K562 (cell line): ENCODE data around the gene HEMGN. TPM values are rescaled to one million over a fixed set of nuclear protein-coding genes. Genes with fewer than 3 reads are reported as not detected.

Experiments used
- ATAC-seq: fragments of 200-7000 bp; cut with Tn5 transposase; 3 replicates; pipeline ENCODE4 v1.9.1; 2020; ENCODE audit warnings: moderate library complexity
- BruUV-seq: library from RNA; stranded (reverse); fragments of 400-500 nt; replicated peaks from 2 replicates; lab custom pipeline; 2021; lab: Mats Ljungman, UMichigan
- CTCF ChIA-PET: fragments of 300-600 bp; formaldehyde crosslinking; extraction: SDS; loops from one replicate; lab custom pipeline; 2021; ENCODE audit warnings: low intra/inter-chr PET ratio; lab: Yijun Ruan, JAX
- POLR2A ChIA-PET: fragments of 300-600, 350-650 bp; sonication (Branson Sonifier 250); formaldehyde crosslinking; extraction: SDS; loops from one replicate; lab custom pipeline; 2021; ENCODE audit warnings: antibody characterized with exemption, inconsistent platforms; lab: Yijun Ruan, JAX
- DNase-seq, 4 experiments: peaks; one replicate each; pipeline versions ENCODE4 v3.0.0 to v3.0.0-alpha.2; 2011 to 2018; ENCODE audit warnings: low spot score in 3 of 4, mixed read lengths in 3 of 4; ENCODE audit errors: extremely low read depth in 1 of 4
- FAIRE-seq: peaks from 2 replicates; lab custom pipeline; 2011; peaks lifted over from hg19 to GRCh38; lab: Jason Lieb, UNC
- H2AFZ ChIP-seq: 2 replicates; pipeline ENCODE4 v1.6.0; 2011; ENCODE audit warnings: low read depth, low read length, control low read depth, inconsistent platforms
- H3K27ac ChIP-seq: fragments of 200-600 bp; 3 replicates; pipeline ENCODE4 v1.8.0; 2011; ENCODE audit warnings: low read depth, mild to moderate bottlenecking, control low read depth, inconsistent platforms, low read length, moderate library complexity, mixed read lengths; ENCODE audit errors: extremely low read depth
- H3K27me3 ChIP-seq, 2 experiments: fragments of 300-600 bp in 1 of 2; 2 replicates in 1 of 2; 3 replicates in 1 of 2; pipeline versions ENCODE4 v1.6.0 to v1.8.0; 2011; ENCODE audit warnings: inconsistent platforms in 2 of 2, low read length in 2 of 2, mild to moderate bottlenecking in 1 of 2, mixed read lengths in 1 of 2, moderate library complexity in 1 of 2; ENCODE audit not compliant: control insufficient read depth in 2 of 2, insufficient read depth in 2 of 2
- H3K36me3 ChIP-seq: fragments of 300-600 bp; 3 replicates; pipeline ENCODE4 v1.8.0; 2011; ENCODE audit warnings: mild to moderate bottlenecking, low read length, inconsistent platforms; ENCODE audit not compliant: control insufficient read depth, insufficient read depth
- H3K4me1 ChIP-seq, 2 experiments: fragments of 200-600 bp in 1 of 2; replicated peaks in 1 of 2; 2 replicates in 1 of 2; 3 replicates in 1 of 2; pipeline versions ENCODE4 v1.5.1 to v1.8.0; 2011; ENCODE audit warnings: inconsistent platforms in 2 of 2, low read length in 2 of 2, mild to moderate bottlenecking in 1 of 2, mixed read lengths in 1 of 2, moderate library complexity in 1 of 2; ENCODE audit not compliant: control insufficient read depth in 2 of 2, insufficient read depth in 2 of 2
- H3K4me2 ChIP-seq: 2 replicates; pipeline ENCODE4 v1.6.1; 2011; ENCODE audit warnings: low read length, control low read depth, inconsistent platforms, mixed read lengths; ENCODE audit not compliant: insufficient read depth
- H3K4me3 ChIP-seq: fragments of 200-600 bp; sonication (generic), shearing (Covaris generic); 2 replicates; pipeline ENCODE4 v1.5.1; 2016; ENCODE audit warnings: control low read depth, inconsistent platforms
- H3K79me2 ChIP-seq: fragments of 200-600 bp; 3 replicates; pipeline ENCODE4 v1.8.0; 2011; ENCODE audit warnings: low read length, inconsistent platforms; ENCODE audit not compliant: control insufficient read depth, insufficient read depth
- H3K9ac ChIP-seq, 2 experiments: 2 replicates each; pipeline versions ENCODE4 v1.6.0 to v1.6.1; 2011; ENCODE audit warnings: low read depth in 2 of 2, low read length in 2 of 2, control low read depth in 1 of 2, inconsistent platforms in 1 of 2, mild to moderate bottlenecking in 1 of 2, mixed read lengths in 1 of 2; ENCODE audit not compliant: insufficient read depth in 1 of 2
- H3K9me1 ChIP-seq: one replicate; pipeline ENCODE4 v1.6.0; 2011; ENCODE audit warnings: inconsistent platforms, mild to moderate bottlenecking, low read length, moderate library complexity; ENCODE audit not compliant: control insufficient read depth, insufficient read depth
- H3K9me3 ChIP-seq: replicated peaks from 2 replicates; pipeline ENCODE4 v1.5.1; 2011; ENCODE audit warnings: low read depth, low read length, inconsistent platforms; ENCODE audit not compliant: control insufficient read depth, insufficient read depth
- H4K20me1 ChIP-seq: replicated peaks from 2 replicates; pipeline ENCODE4 v1.6.1; 2011; ENCODE audit warnings: low read length, inconsistent platforms, mixed read lengths; ENCODE audit not compliant: control insufficient read depth, insufficient read depth
- AFF1 ChIP-seq, 2 experiments: fragments of 450-650 bp; IDR thresholded peaks; 2 replicates each; pipeline ENCODE4 v1.6.1; 2018; ENCODE audit warnings: mild to moderate bottlenecking in 2 of 2, low read depth in 1 of 2; ENCODE audit not compliant: partially characterized antibody in 2 of 2
- FIP1L1 ChIP-seq: fragments of 200-400 bp; formaldehyde crosslinking; IDR thresholded peaks from 2 replicates; pipeline ENCODE4 v1.6.1; 2018; ENCODE audit warnings: mild to moderate bottlenecking, low read depth, low read length; ENCODE audit not compliant: poor library complexity, severe bottlenecking
- HOXB6 ChIP-seq: fragments of 250-450 bp; sonication (Bioruptor Pico); IDR thresholded peaks from 2 replicates; pipeline ENCODE4 v1.5.1; 2022; ENCODE audit warnings: mild to moderate bottlenecking, borderline replicate concordance
- MNT ChIP-seq, 2 experiments: fragments of 450-650 bp; conservative IDR thresholded peaks; 2 replicates each; pipeline ENCODE4 v1.6.1; 2017; ENCODE audit warnings: mild to moderate bottlenecking in 2 of 2, moderate library complexity in 2 of 2
- THAP12 ChIP-seq: fragments of 250-450 bp; sonication (Bioruptor Pico); IDR thresholded peaks from 2 replicates; pipeline ENCODE4 v1.9.0; 2021; ENCODE audit warnings: mild to moderate bottlenecking, inconsistent platforms
- ZBTB49 ChIP-seq: sonication (generic); formaldehyde crosslinking; IDR thresholded peaks from 2 replicates; pipeline ENCODE4 v1.8.0; 2022; ENCODE audit warnings: missing genetic modification reagents, mild to moderate bottlenecking, borderline replicate concordance
- ZNF384 ChIP-seq: IDR thresholded peaks from 2 replicates; pipeline ENCODE4 v1.6.1; 2012; ENCODE audit warnings: low read depth, low read length, improper control_type of control experiment
- WGBS: fragments of 100-300 bp; shearing (Covaris generic); methylation state at CpG from one replicate; pipeline ENCODE4 v1.1.6; 2016; ENCODE audit warnings: low coverage, mixed read lengths; ENCODE audit not compliant: insufficient coverage; ENCODE audit errors: missing lambda C conversion rate; 5-methylcytosine and 5-hydroxymethylcytosine counted together
- in situ Hi-C: fragments of 300-500 bp; cut with MboI; formaldehyde crosslinking; loops from 4 replicates; pipeline ENCODE4 v1.15.0; 2018; ENCODE audit warnings: inconsistent platforms, mixed read lengths
- intact Hi-C: fragments of 100-400 bp; cut with micrococcal nuclease; formaldehyde crosslinking; loops from 2 replicates; pipeline ENCODE4 v1.14.2; 2022
- polyA plus RNA-seq, 8 experiments: library from polyadenylated mRNA; depleted of rRNA in 4 of 8; stranded (reverse) in 5 of 8; unstranded in 3 of 8; fragments of >200 nt; fragmentation: Nextera tagmentation in 2 of 8; fragmentation: Illumina TruSeq in 1 of 8; extraction: Ambion mirVana in 2 of 8; extraction: Trizol in 1 of 8; gene quantifications; 2 replicates each; pipeline versions ENCODE4 v1.2.1 to v1.2.3, GENCODE V29; 2011 to 2014; ENCODE audit warnings: inconsistent platforms in 1 of 8, missing spikeins in 1 of 8
- total RNA-seq, 7 experiments: library from RNA; depleted of rRNA in 6 of 7; stranded (reverse); fragments of >200 nt in 6 of 7; fragmentation: Illumina TruSeq in 2 of 7; extraction: Trizol in 2 of 7; gene quantifications; 2 replicates each; pipeline versions ENCODE4 v1.2.1 to v1.2.3, GENCODE V29; 2011 to 2021; ENCODE audit warnings: low replicate concordance in 1 of 7

Gene HEMGN
- total and polyA plus RNA-seq, 9 of the 15 experiments (the other 6 are each of a cell fraction or from before 2014, with no cell fraction given) = 56.3 to 258 (median 137) TPM

- H3K79me2 ChIP-seq = no peaks in the 10 kb centered on the region
- no peak for FAIRE-seq
- peaks cover 8 to 20% of the 10 kb centered on the region in 2 experiments; a peak in 4 of 5 replicates for H3K27me3 ChIP-seq
- no peak for DNase-seq
- no peak for ATAC-seq
- 7% methylated on average over 5 of the region's 5 CpGs for WGBS
- H3K9me3 ChIP-seq = no peaks in the 10 kb centered on the region; the same call in 1 of the 2 replicates
- no TSS peak for BruUV-seq
- intact Hi-C loops = loop anchor here (10.0 kb wide), 1 partner anchor 427 kb away; no protein-coding TSS in a partner anchor
- ChIA-PET CTCF (no interaction called here), POLR2A (interaction anchor here (1.3 kb wide), 1 partner anchor 15 kb away, joined by 4 read pairs; no protein-coding TSS in a partner anchor)
- H3K4me3 ChIP-seq = no peak overlapping the region
- H3K4me2 ChIP-seq = no peak overlapping the region
- H3K4me1 ChIP-seq = no peaks in the 10 kb centered on the region
- H3K36me3 ChIP-seq = no peaks in the 10 kb centered on the region
- no peak overlapping the region for H2AFZ ChIP-seq
- H4K20me1 ChIP-seq = no peaks in the 10 kb centered on the region
- no peak overlapping the region for H3K27ac ChIP-seq
- TF ChIP-seq MNT (conservative IDR thresholded peaks at IDR 0.05) (no peak), AFF1 (IDR thresholded peaks at IDR 0.05; ENCODE audit: low read depth in 1 of 2, partially characterized antibody in 2 of 2) (no peak), HOXB6 (no peak), FIP1L1 (no peak), ZNF384 (no peak), THAP12 (CRISPR knock-in tag) (no peak), ZBTB49 (CRISPR knock-in tag) (no peak)
- no peak overlapping the region for H3K9ac ChIP-seq
- no peaks in the 10 kb centered on the region for H3K9me1 ChIP-seq
- in situ Hi-C loops = loop anchor here (10.0 kb wide), 1 partner anchor 167 kb away; no protein-coding TSS in a partner anchor
Observed at GRCh38 chr9:97891736-97892135, 46.2 kb downstream of the HEMGN start.
